HG03354 (cell line): ENCODE measurements around the gene C20orf144.

Experiments used
- ATAC-seq: cut with Tn5 transposase; IDR thresholded peaks from one replicate; pipeline ENCODE4 v1.9.1; 2021; ENCODE audit warnings: mild to moderate bottlenecking; ENCODE audit not compliant: unreplicated experiment, poor library complexity, severe bottlenecking

The C20orf144 gene

GRCh38 chr20:33663161-33664084 lies 1.3 kb downstream of the C20orf144 start:
- peak; percentile 47 for ATAC-seq

DNA sequence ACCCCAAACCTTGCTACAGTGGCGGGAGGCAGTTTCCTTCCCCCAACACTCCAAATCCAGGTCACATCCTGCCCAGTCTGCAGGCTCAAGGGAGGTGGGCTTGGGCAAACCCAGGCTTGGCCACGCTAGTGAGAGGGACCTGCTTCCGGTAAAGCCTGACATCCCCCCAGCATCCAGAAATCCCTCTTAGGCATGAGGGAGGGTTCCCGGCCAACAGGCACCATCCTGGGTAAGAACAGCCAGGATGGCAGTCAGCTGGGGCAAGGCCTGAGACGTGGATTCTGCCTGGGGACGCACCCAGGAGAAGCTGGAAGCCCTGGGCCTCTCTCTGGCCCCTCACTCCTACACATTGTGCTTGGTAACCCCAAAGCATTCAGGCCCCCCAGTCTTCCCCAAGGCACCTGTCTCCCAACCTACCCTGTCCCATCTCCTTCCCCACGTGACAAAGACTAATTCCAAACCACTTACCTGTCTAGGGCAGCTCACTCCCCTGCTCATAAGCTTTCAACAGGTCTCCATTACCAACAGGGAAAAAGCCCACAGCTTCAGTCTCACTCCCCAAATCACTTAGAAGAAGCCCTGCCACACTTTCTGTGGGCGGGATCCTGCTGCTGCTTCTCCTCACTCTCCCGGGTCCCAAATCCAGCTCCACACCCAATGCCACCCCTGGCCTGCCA lies 2.1 kb downstream of the C20orf144 start:
- no peak for ATAC-seq

DNA sequence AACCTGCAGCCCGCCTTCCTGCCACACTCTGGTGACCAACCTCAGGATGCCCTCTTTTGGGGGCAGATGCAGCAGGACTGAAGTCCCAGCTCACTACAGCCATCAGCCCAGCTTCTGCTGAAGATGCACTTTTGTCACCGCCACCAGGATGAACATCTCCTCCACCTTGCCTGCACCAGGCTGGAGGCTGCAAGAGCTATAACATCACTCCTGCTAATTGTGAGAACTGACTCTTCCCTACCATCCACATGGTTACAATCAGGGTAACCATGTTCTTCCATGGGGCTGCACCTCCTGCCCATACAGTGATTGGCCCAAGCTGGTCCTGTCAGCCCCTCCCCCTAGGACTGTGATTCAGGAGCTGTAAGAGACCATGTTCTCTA lies 2.6 kb downstream of the C20orf144 start:
- ATAC-seq, result no peak

DNA sequence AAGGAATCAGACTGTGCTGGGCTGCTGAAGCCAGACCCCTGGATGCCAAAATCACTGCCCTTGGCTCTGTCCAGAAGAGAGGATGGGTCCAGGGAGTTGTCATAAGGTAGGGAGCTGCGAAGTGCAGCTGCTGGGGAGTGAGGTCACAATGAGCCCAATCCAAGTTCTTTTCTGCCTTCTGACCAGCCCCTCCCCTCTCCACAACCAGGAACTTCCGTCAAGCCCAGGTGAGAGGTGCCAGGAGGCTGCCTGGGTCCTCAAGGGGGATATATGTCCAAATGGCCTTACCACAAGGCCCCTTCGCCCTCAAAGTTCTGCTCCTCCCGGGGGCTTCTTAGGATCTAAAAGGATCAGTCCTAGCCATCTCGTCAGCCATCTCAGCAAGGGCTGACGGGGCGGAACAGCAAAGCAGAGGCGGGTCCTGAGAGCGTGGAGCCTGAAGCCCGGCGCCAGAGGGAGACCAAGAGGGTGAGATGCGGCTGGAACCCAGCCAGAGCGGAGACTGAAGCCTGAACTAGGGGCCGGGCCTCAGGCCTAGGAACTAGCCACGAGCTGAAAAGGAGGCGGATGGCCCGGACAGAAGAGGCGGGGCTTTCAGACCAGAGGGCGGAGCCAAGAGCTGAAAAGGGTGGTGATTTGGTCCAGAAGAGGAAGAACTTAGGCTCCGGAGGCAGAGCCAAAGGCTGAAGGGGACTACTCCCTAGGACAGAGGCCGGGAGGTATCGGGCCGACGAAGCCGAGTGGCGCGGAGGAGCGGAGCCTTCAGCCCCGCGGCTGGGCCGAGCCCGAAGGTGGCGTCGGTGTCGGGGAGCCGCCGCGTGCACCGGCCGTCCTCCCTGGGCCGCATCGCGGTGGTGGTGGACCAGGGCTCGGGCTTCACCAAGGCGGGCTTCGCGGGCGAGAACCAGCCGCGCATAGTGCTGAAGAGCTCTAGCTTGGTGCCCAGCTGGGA lies 4.4 kb downstream of the C20orf144 start, which contains the start of gene ACTL10:
ACTL10 (plus strand) TSS at position 651 of the 952 bp plus-strand sequence. CDS start 555 bp downstream, outside the sequence.
- peak; percentile 71 for ATAC-seq

GRCh38 chr20:33667245-33667675 lies 5.1 kb downstream of the C20orf144 start:
- peak; percentile 22 for ATAC-seq

DNA sequence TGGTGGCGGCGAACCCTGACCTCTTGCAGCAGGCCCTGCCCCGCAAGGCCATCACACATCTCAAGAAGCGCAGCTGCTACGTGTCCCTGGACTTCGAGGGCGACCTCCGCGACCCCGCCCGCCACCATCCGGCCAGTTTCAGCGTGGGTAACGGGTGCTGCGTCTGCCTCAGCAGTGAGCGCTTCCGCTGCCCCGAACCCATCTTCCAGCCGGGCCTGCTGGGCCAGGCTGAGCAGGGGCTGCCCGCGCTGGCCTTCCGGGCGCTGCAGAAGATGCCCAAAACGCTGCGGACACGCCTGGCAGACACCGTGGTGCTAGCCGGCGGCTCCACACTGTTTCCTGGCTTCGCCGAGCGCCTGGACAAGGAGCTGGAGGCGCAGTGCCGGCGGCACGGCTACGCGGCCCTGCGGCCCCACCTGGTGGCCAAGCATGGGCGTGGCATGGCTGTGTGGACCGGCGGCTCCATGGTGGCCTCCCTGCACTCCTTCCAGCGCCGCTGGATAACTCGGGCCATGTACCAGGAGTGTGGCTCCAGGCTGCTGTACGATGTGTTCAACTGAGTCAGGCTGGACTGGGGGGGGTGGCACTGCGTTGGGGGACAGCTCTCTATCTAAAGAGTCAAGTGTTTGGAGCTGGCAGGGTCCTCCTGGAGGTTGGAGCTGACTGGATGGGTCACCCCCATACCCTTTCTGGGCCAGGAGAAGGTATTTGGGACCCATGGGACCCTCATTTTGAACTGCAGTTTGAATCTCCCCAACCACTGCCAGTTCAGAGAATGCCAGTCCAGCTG lies 5.7 kb downstream of the C20orf144 start:
- peak; percentile 48 for ATAC-seq

DNA sequence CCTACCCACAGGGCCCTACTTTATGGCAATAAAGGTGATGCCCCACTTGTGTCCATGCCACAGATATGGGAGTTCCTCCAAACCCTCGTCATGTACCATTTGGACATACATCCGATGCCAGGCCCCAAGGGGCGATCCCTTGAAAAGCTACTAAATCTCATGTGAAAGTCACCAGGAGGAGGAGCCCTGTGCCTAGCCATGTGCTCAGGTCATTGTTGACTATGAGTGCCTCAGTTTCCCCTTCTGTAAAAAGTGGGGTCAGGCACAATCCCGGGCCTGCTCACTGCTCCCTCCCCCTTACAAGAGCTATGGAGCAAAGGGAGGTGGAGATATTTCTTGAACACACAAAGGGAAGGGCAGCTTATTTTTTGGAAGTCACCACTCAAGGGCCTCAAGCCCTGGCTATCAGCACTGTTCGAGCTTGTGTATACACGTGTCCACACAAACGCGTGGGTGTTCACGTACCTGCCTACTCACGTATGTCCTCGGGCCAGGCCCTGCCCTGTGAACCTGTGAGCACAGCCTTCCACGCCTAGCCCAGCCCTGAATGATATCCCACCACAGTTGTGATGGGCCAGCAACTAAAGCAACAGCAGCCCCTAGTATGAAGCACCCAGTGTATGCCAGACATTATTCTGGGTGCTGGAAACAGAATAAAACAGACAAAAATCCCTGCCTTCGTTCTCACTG lies 6.5 kb downstream of the C20orf144 start:
- ATAC-seq, result no peak

DNA sequence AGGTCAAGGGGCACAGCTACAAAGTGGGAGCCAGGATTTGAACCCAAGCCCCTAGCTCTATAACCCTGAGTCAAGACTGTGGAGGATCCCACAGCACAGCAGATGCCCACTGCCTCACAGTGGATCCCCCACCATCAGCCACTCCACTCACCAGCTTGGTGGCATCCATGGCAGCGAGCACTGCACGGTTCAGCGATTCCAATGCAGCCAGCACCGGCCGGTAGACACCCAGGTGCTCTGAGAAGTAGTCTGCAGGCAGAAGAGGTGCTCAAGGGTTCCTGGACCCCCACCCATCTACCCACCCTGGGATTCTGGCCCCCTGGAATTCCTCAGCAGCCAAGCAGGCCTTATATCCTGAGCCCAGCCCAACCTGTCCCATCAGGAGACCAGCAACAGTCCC lies 7.1 kb downstream of the C20orf144 start:
- no peak for ATAC-seq

DNA sequence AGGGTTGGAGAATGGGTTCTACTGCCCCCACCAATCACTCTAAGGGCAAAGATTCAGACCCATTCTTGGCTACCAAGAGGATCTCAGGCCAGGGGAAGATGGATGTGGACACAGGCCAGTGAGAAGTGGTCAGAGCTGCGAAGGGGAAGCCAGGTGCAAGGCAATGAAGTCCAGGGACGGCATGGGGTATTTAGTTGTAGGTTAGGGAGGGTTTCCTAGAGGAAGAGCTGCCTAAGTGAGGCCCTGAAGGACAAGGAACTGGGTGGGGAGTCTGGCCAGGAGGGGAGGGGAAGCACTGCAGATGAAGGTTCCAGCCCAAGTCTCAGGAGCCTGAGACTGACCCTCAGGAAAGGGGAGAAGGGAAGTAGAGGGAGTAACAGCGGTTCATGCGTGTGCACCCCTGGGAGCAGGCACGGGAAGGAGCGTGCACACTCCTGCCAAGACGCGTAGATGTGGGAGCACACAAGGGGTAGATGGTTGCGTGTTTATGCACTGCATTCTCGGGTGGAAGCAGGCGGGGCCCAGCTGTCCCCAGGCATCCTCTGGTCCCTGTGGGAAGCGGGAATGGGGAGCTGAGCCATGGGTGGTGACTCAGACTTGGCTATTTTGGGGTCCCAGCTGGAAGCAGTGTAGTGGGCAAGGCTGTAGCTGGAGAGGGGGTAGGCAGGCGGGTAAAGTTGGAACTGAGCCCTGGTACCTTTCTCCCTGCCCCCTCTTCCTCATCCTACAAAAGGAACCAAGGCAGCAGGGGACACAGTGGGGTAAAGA lies 7.9 kb downstream of the C20orf144 start:
- ATAC-seq, result no peak

- ATAC-seq, result no peak
Observed at GRCh38 chr20:33670715-33671499, 8.8 kb downstream of the C20orf144 start.

DNA sequence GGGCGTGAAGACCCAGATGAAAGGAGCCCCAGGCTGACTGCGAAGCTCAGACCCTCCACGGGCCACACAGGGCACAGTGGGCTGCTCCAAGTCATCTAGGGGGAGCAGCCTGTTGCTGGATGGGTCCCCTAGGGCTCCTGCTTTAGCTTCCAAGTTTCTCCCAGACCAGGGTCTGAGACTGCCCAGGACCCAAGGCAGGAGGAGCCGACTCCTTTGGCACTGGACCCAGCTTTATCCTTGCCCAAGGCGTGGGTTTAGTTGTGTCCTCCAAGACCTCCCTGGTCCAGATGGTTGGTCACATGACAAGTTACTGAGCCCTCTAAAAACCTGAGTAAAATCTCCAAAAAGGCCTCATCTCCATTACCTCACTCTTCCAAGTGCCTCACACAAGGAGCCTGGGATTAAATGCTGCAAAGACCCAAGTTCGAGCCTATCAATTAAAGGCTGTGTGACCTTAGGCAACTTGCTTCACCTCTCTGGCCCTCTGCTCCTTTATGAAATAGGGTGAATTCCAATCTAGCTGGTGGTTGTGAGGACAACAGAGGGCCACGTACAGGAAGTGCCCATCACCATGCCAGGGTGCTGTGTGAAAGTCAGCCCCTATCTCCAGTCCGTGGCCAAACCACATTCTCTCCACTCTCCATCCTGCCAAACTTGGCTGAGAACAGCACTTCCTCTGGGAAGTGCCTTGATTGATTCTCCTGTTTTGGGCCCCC lies 9.6 kb downstream of the C20orf144 start:
- no peak for ATAC-seq

DNA sequence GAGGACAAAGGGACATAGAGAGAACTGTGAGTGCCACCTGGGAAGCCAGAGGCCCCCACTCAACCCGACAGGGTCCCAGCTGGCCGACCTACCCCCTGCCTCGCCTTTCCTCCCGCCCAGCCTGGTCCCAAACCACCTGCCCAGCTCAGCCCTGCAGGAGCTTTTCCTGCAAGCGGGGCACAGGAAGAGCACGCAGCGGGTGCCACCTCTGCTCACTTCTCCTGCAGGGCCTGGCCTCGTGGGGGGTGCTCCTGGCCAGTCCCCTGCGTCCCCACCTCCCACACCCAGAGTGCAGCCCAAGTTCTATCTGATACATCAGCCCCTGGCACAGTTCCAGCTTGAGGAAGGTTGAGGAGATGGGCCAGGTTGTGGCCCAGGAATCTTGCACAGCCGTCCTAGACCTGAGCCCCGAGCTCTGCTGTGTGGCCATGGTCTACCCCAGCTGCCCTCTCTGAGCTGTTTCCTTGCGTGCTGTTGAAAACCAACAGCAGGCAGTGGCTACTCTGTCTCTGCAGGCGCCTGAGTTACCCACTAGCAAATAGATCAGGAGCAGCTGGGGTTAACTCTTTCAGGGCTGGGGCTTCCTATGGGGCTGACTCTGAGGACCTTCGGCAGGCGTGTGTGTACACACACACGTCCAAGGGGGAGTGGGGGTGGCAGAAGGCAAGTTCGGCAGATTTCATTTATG lies 10.4 kb downstream of the C20orf144 start:
- no peak for ATAC-seq

DNA sequence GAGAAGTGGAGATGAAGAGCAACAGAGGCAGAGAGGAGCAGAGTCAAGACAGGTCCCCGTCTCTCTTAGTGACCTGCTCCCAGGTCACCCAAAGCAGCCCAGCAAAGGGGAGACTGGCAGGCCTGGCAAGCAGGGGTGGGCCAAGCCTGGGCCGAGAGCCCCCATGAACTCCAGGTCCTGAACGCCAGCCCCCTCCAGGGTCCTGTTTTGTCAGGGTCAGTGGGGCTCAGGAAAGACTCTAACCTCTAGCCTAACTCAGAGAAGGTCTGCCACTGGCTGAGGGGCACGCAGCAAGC lies 10.9 kb downstream of the C20orf144 start:
- ATAC-seq, result no peak

- ATAC-seq, result peak; percentile 30
Observed at GRCh38 chr20:33673410-33674293, 11.5 kb downstream of the C20orf144 start.
